Neuron (in vitro differentiated cells): ENCODE data around the gene TOGARAM1.
A peak's percentile ranks its signal among the peaks of the same experiment; 100 is the strongest.
"Not testable (repeated sequence)": the region's sequence is repeated elsewhere in the genome, so short reads cannot be mapped to it uniquely, and the experiment has no call there.

Source experiments
- H2AFZ ChIP-seq: one replicate; pipeline ENCODE4 v1.6.1; 2013; ENCODE audit warnings: low read depth, mild to moderate bottlenecking, inconsistent platforms, low read length, moderate library complexity
- H3K27me3 ChIP-seq: one replicate; pipeline ENCODE4 v1.6.1; 2013; ENCODE audit warnings: low read length; ENCODE audit not compliant: insufficient read depth
- H3K36me3 ChIP-seq: one replicate; pipeline ENCODE4 v1.6.1; 2013; ENCODE audit warnings: low read length; ENCODE audit not compliant: insufficient read depth
- H3K4me1 ChIP-seq: one replicate; pipeline ENCODE4 v1.6.1; 2013; ENCODE audit warnings: low read length; ENCODE audit not compliant: insufficient read depth
- H3K4me3 ChIP-seq: 2 replicates; pipeline ENCODE4 v1.5.1; 2013; ENCODE audit warnings: mild to moderate bottlenecking, low read length, moderate library complexity
- H3K9me3 ChIP-seq: one replicate; pipeline ENCODE4 v1.6.1; 2013; ENCODE audit warnings: low read length

Gene TOGARAM1

GRCh38 chr14:45066667-45067066, 104.7 kb downstream of the TOGARAM1 start:
- H3K4me1 ChIP-seq = no peaks in the 10 kb centered on the region
- H3K4me3 ChIP-seq = no peak overlapping the region
- H3K36me3 ChIP-seq = peaks cover 18% of the 10 kb centered on the region
- H2AFZ ChIP-seq = no peak overlapping the region
- peaks cover 2% of the 10 kb centered on the region for H3K9me3 ChIP-seq
- H3K27me3 ChIP-seq = no peaks in the 10 kb centered on the region

GRCh38 chr14:45068396-45068795, 106.4 kb downstream of the TOGARAM1 start:
- no peak overlapping the region for H3K4me3 ChIP-seq
- H2AFZ ChIP-seq = no peak overlapping the region
- H3K9me3 ChIP-seq = peaks cover 2% of the 10 kb centered on the region
- H3K4me1 ChIP-seq = no peaks in the 10 kb centered on the region
- no peaks in the 10 kb centered on the region for H3K27me3 ChIP-seq
- peaks cover 22% of the 10 kb centered on the region for H3K36me3 ChIP-seq

- no peak overlapping the region for H2AFZ ChIP-seq
- H3K9me3 ChIP-seq = peaks cover 2% of the 10 kb centered on the region
- H3K27me3 ChIP-seq = no peaks in the 10 kb centered on the region
- peaks cover 22% of the 10 kb centered on the region for H3K36me3 ChIP-seq
- H3K4me3 ChIP-seq = no peak overlapping the region
- no peaks in the 10 kb centered on the region for H3K4me1 ChIP-seq
Observed at GRCh38 chr14:45070215-45070614, 108.2 kb downstream of the TOGARAM1 start.

- no peaks in the 10 kb centered on the region for H3K4me1 ChIP-seq
- H3K36me3 ChIP-seq = peaks cover 19% of the 10 kb centered on the region
- H3K27me3 ChIP-seq = no peaks in the 10 kb centered on the region
- no peak overlapping the region for H3K4me3 ChIP-seq
- H3K9me3 ChIP-seq = peaks cover 2% of the 10 kb centered on the region
- H2AFZ ChIP-seq = no peak overlapping the region
Observed at GRCh38 chr14:45072126-45072525, 110.1 kb downstream of the TOGARAM1 start.

GRCh38 chr14:45073231-45073879, 111.4 kb downstream of the TOGARAM1 start:
- Histone ChIP-seq H2AFZ (no peak overlapping the region), H3K36me3 (peaks cover 18% of the 10 kb centered on the region), H3K9me3 (peaks cover 2% of the 10 kb centered on the region), H3K4me3 (no peak overlapping the region), H3K4me1 (no peaks in the 10 kb centered on the region), H3K27me3 (no peaks in the 10 kb centered on the region)

- H3K4me1 ChIP-seq = peaks cover under 1% of the 10 kb centered on the region
- no peak overlapping the region for H3K4me3 ChIP-seq
- H3K9me3 ChIP-seq = no peaks in the 10 kb centered on the region
- H3K36me3 ChIP-seq = peaks cover under 1% of the 10 kb centered on the region
- H2AFZ ChIP-seq = no peak overlapping the region
- H3K27me3 ChIP-seq = no peaks in the 10 kb centered on the region
Observed at GRCh38 chr14:45078323-45078722, 116.3 kb downstream of the TOGARAM1 start.

GRCh38 chr14:45080416-45080968, 118.5 kb downstream of the TOGARAM1 start:
- not testable (repeated sequence) for H2AFZ ChIP-seq, H3K4me3 ChIP-seq, H3K4me1 ChIP-seq, H3K27me3 ChIP-seq, H3K9me3 ChIP-seq, H3K36me3 ChIP-seq

GRCh38 chr14:45081096-45081495, 119.1 kb downstream of the TOGARAM1 start:
- H3K4me1 ChIP-seq = peaks cover 14% of the 10 kb centered on the region
- not testable (repeated sequence) for H3K4me3 ChIP-seq, H3K27me3 ChIP-seq, H3K9me3 ChIP-seq, H3K36me3 ChIP-seq, H2AFZ ChIP-seq

GRCh38 chr14:45082420-45082819, 120.4 kb downstream of the TOGARAM1 start:
- Histone ChIP-seq H3K27me3 (no peaks in the 10 kb centered on the region), H3K36me3 (no peaks in the 10 kb centered on the region), H3K4me1 (peaks cover 17% of the 10 kb centered on the region), H3K9me3 (no peaks in the 10 kb centered on the region), H3K4me3 (no peak overlapping the region), H2AFZ (peak overlapping the region; percentile 90)

GRCh38 chr14:45083617-45083975, 121.6 kb downstream of the TOGARAM1 start:
- no peaks in the 10 kb centered on the region for H3K36me3 ChIP-seq
- peak overlapping the region; percentile 90 for H2AFZ ChIP-seq
- no peaks in the 10 kb centered on the region for H3K9me3 ChIP-seq
- peak overlapping the region; percentile 92 for H3K4me3 ChIP-seq
- peaks cover 17% of the 10 kb centered on the region for H3K4me1 ChIP-seq
- H3K27me3 ChIP-seq = no peaks in the 10 kb centered on the region

GRCh38 chr14:45083976-45084722, 122.2 kb downstream of the TOGARAM1 start, which contains the start of gene PRPF39:
PRPF39 (plus strand) TSS chr14:45084116; CDS start chr14:45095240, 11,124 bp downstream.
- H2AFZ ChIP-seq = peak within 1 kb of the TSS; percentile 90
- H3K4me3 ChIP-seq = peak within 1 kb of the TSS; percentile 92
- H3K36me3 ChIP-seq = peaks cover 3% of the 10 kb centered on the region
- no peaks in the 10 kb centered on the region for H3K9me3 ChIP-seq
- H3K27me3 ChIP-seq = no peaks in the 10 kb centered on the region
- peaks cover 19% of the 10 kb centered on the region for H3K4me1 ChIP-seq

GRCh38 chr14:45084946-45085346, 123.0 kb downstream of the TOGARAM1 start:
- peak overlapping the region; percentile 92 for H3K4me3 ChIP-seq
- no peaks in the 10 kb centered on the region for H3K9me3 ChIP-seq
- peaks cover 19% of the 10 kb centered on the region for H3K4me1 ChIP-seq
- no peak overlapping the region for H2AFZ ChIP-seq
- H3K27me3 ChIP-seq = no peaks in the 10 kb centered on the region
- peaks cover 4% of the 10 kb centered on the region for H3K36me3 ChIP-seq

- Histone ChIP-seq H3K4me3 (no peak overlapping the region), H3K4me1 (peaks cover 17% of the 10 kb centered on the region), H3K27me3 (no peaks in the 10 kb centered on the region), H3K36me3 (peaks cover 9% of the 10 kb centered on the region), H3K9me3 (no peaks in the 10 kb centered on the region), H2AFZ (no peak overlapping the region)
Observed at GRCh38 chr14:45089813-45090212, 127.8 kb downstream of the TOGARAM1 start.
